Adrenal gland (tissue), 12 donors: Measurements from ENCODE around the gene SLC7A1. TPM values are rescaled to one million over a fixed set of nuclear protein-coding genes. Genes with fewer than 3 reads are reported as not detected.

ENCODE experiments used
- DNase-seq, 7 donors: peaks; one replicate each; pipeline ENCODE4 v3.0.0-alpha.2; 2019 to 2020
- H3K27ac ChIP-seq, 5 donors: fragments of 200-600 bp; sonication (generic) in 4 of 5; 1 replicate in 3 of 5; 2 replicates in 2 of 5; pipeline versions ENCODE4 v1.5.1 to v1.8.0; 2016 to 2020; ENCODE audit warnings: mild to moderate bottlenecking in 1 of 5
- H3K27me3 ChIP-seq: fragments of 200-600 bp; 2 replicates; pipeline ENCODE4 v1.8.0; 2021
- H3K36me3 ChIP-seq, 2 donors: fragments of 200-600 bp; replicated peaks in 1 of 2; 1 replicate in 1 of 2; 2 replicates in 1 of 2; pipeline versions ENCODE4 v1.5.1 to v1.8.0; 2018 to 2022
- H3K4me1 ChIP-seq, 2 donors: fragments of 200-600 bp; replicated peaks in 1 of 2; 1 replicate in 1 of 2; 2 replicates in 1 of 2; pipeline versions ENCODE4 v1.5.1 to v1.8.0; 2018 to 2021
- H3K4me3 ChIP-seq, 4 donors: fragments of 200-600 bp; sonication (generic) in 3 of 4; one replicate each; pipeline ENCODE4 v1.5.1; 2016 to 2018
- H3K9me3 ChIP-seq, 3 donors: fragments of 200-600 bp; sonication (generic) in 1 of 3; replicated peaks in 1 of 3; 1 replicate in 2 of 3; 2 replicates in 1 of 3; pipeline versions ENCODE4 v1.5.1 to v1.8.0; 2016 to 2021
- POLR2A ChIP-seq, 2 donors: fragments of 450-650 bp; IDR thresholded peaks; one replicate each; pipeline ENCODE4 v1.6.1; 2017; ENCODE audit warnings: antibody characterized with exemption in 2 of 2, mild to moderate bottlenecking in 2 of 2, moderate library complexity in 1 of 2
- WGBS, 4 donors: extraction: QIAGEN DNeasy Blood & Tissue Kit in 2 of 4; methylation state at CpG; one replicate each; pipeline versions ENCODE4 v1.1.5 to v1.1.7; 2013 to 2017; 5-methylcytosine and 5-hydroxymethylcytosine counted together
- intact Hi-C, 2 donors: fragments of 100-400 bp; cut with DNase I; formaldehyde crosslinking; loops; one replicate each; pipeline versions ENCODE4 v1.14.1 to v1.15.0; 2022 to 2023
- polyA plus RNA-seq, 3 donors: library from polyadenylated mRNA; stranded (reverse); fragments of 200-250 nt in 2 of 3; fragments of 350-450 nt in 1 of 3; fragmentation: Illumina TruSeq in 1 of 3; extraction: RNeasy Lipid Tissue Mini Kit (QIAGEN cat#74804) in 1 of 3; gene quantifications; one replicate each; pipeline ENCODE4 v1.2.3, GENCODE V29; 2013 to 2014
- total RNA-seq, 9 donors: library from RNA; depleted of rRNA in 4 of 9; stranded (reverse); fragments of >200 nt in 4 of 9; fragments of 120-200 nt in 1 of 9; fragmentation: NEBNext Ultra II Directional in 1 of 9; extraction: Animal tissue kit (Norgen Biotek cat#: 25700) in 1 of 9; gene quantifications; one replicate each; pipeline versions ENCODE4 v1.1.0 to v1.2.4, GENCODE V29; 2013 to 2023
- TF ChIP-seq, protein P1 (sequence below), 6 experiments: fragments of 450-650 bp in 4 of 6; fragments of 200-600 bp in 2 of 6; sonication (generic) in 1 of 6; IDR thresholded peaks; 1 replicate in 5 of 6; 2 replicates in 1 of 6; pipeline versions ENCODE4 v1.5.1 to v1.8.0; 2016 to 2021; ENCODE audit warnings: antibody characterized with exemption in 6 of 6, mild to moderate bottlenecking in 2 of 6, moderate library complexity in 1 of 6
- donor health status: healthy with polysubstance abuse.
- donor health status: Bipolar disorder and iron deficiency.
- donor health status: DM: yes; HTN: yes; CAD: no.
- donor health status: DM: no; HTN: no; CAD: no.
- donor health status: DM: no; HTN: no; CAD: no.
- donor health status: DM: yes; HTN: yes; CAD: no.

SLC7A1 gene
- total and polyA plus RNA-seq, 12 donors: 2.2 to 87.6 (median 6.2) TPM

DNA sequence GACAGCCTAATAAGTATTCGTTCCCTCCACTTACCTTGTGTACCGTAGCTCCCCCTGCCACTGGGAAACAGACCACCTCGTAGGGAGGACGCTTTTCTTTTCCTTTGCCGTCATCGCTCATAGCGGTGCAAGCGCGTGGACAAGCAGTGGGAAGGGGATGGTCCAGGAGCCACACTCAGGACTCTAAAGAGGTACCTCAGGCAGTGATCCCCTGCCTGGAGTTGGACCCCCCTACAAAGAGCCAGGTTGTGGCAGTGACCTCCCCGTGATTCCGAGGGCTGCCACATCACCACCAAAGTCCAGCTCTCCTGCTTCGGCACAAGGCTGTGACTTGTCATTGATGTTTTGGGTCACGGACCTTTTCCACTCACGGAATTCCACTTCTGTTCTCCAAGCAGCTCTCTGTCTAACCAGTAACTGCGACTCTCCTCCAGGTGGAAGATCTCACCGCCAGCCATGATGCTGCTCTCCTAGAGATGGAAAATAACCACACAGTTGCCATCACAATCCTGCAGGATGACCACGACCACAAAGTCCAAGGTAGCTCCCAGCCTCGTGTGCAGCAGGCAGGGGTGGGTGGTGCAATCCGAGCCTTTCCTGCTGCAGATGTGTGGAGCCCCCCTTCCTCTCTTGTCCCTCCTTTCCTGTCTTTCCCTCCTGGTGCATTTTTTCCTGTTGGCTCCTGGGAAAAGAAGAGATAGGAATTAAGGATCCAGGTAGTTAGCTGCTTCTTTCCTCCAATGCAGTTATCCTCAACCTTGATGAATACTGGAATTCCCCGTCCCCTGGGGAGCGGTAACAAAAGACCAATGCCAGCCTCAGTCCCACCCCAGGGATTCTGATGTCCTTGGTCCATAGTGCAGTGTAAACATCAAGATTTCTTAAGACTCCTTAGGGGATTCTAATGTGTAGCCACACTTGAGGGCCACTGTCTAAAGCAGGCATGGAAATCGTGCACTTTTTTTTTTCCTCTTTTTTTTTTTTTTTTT lies 107.7 kb downstream of the SLC7A1 start:
- H3K36me3 ChIP-seq: no peaks in the 10 kb centered on the region
- intact Hi-C loops: no loop called here
- no peak overlapping the region for H3K4me3 ChIP-seq
- WGBS, 4 donors: 77 to 86% (median 82%) methylated on average over 21 to 22 of the region's 22 CpGs
- H3K4me1 ChIP-seq: no peaks in the 10 kb centered on the region
- H3K27ac ChIP-seq: no peak overlapping the region
- no peak for TF ChIP-seq POLR2A (IDR thresholded peaks at IDR 0.05)
- TF ChIP-seq, protein P1, sequence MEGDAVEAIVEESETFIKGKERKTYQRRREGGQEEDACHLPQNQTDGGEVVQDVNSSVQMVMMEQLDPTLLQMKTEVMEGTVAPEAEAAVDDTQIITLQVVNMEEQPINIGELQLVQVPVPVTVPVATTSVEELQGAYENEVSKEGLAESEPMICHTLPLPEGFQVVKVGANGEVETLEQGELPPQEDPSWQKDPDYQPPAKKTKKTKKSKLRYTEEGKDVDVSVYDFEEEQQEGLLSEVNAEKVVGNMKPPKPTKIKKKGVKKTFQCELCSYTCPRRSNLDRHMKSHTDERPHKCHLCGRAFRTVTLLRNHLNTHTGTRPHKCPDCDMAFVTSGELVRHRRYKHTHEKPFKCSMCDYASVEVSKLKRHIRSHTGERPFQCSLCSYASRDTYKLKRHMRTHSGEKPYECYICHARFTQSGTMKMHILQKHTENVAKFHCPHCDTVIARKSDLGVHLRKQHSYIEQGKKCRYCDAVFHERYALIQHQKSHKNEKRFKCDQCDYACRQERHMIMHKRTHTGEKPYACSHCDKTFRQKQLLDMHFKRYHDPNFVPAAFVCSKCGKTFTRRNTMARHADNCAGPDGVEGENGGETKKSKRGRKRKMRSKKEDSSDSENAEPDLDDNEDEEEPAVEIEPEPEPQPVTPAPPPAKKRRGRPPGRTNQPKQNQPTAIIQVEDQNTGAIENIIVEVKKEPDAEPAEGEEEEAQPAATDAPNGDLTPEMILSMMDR (IDR thresholded peaks at IDR 0.05): no peak
- no peaks in the 10 kb centered on the region for H3K9me3 ChIP-seq
- no peaks in the 10 kb centered on the region for H3K27me3 ChIP-seq
- no peak for DNase-seq

DNA sequence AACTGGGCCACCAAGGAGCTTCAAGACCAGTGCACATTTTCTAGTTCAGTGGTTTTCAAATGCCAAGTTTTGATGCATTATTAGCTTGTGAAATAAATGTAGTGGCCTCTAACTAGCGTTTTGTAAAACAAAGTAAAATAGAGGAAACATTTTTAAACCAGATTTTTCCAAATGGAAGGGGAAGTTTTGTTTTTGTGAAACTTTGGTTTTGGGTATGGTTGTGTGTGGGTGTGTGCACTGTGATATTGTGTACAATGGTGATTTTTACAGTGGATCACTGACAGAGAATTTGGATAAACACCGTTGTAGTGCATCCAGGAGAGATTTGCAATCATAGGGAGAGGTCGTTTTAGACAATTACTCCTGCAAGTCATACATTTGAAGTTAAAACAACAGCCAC lies 108.9 kb downstream of the SLC7A1 start:
- no peak overlapping the region for H3K4me3 ChIP-seq

DNA sequence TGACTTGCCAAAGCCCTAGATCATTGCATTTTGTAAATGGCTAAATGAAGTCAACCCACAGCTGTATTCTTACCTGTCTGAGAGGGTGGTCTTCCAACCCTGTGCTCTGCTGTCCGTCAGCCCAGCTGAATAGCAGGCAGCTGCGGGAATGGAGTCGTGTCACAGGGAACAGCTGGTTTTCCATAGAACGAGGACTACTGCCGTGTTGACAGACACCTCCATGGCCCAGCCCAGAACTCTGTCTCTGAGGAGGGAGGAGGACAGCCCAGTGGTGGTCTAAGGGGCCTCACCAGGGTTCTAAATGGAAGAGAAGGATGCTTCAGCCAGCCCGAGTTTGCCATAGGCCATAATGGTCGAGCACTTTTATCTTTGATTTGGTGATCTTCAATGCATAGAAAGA lies 110.7 kb downstream of the SLC7A1 start:
- no peak for DNase-seq
- H3K27me3 ChIP-seq: no peaks in the 10 kb centered on the region
- H3K4me1 ChIP-seq: no peaks in the 10 kb centered on the region
- H3K27ac ChIP-seq: no peak overlapping the region
- no peaks in the 10 kb centered on the region for H3K9me3 ChIP-seq
- no peaks in the 10 kb centered on the region for H3K36me3 ChIP-seq
- no peak overlapping the region for H3K4me3 ChIP-seq
- no peak for TF ChIP-seq POLR2A (IDR thresholded peaks at IDR 0.05)
- TF ChIP-seq, protein P1 (IDR thresholded peaks at IDR 0.05): no peak
- 77 to 90% (median 87%) methylated on average over 7 of the region's 7 CpGs for WGBS, 4 donors
- intact Hi-C loops: no loop called here

More for the DNA sequence above, 108.9 kb downstream of the SLC7A1 start:
- TF ChIP-seq, protein P1 (IDR thresholded peaks at IDR 0.05): no peak
- no peak for TF ChIP-seq POLR2A (IDR thresholded peaks at IDR 0.05)
- Histone ChIP-seq H3K9me3 (no peaks in the 10 kb centered on the region), H3K27me3 (no peaks in the 10 kb centered on the region), H3K4me1 (no peaks in the 10 kb centered on the region), H3K27ac (no peak overlapping the region), H3K36me3 (no peaks in the 10 kb centered on the region)
- intact Hi-C loops: no loop called here
- WGBS, 4 donors: 56 to 69% (median 62%) methylated on average over 3 of the region's 3 CpGs
- DNase-seq: no peak

DNA sequence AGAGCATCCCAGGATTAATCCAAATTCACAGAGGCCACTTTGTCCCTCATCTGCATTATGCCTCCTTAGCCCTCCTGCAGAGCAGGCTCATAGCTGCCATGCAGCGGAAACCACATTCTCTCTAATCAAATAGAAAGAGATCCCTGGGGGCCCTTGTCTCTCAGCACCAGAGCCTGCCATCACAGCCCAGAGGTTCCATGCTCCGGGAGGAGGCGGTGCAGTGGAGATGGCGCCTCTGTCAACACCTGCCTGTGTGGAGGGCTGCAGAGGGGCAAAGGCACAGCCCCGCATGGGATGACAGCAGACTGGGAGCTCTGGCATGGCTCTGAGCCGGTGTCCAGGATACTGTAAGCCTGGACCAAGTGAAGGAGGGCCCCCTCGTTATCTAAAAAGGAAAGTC lies 111.3 kb downstream of the SLC7A1 start:
- Histone ChIP-seq H3K36me3 (no peaks in the 10 kb centered on the region), H3K4me3 (no peak overlapping the region), H3K27me3 (no peaks in the 10 kb centered on the region), H3K27ac (no peak overlapping the region), H3K9me3 (no peaks in the 10 kb centered on the region), H3K4me1 (no peaks in the 10 kb centered on the region)
- intact Hi-C loops: no loop called here
- no peak for TF ChIP-seq POLR2A (IDR thresholded peaks at IDR 0.05)
- TF ChIP-seq, protein P1 (IDR thresholded peaks at IDR 0.05): no peak
- no peak for DNase-seq
- 76 to 89% (median 82%) methylated on average over 4 to 7 of the region's 7 CpGs for WGBS, 4 donors
